Measurements from ENCODE around the gene FSTL4. TPM values are rescaled to one million over a fixed set of nuclear protein-coding genes. Genes with fewer than 3 reads are reported as not detected.

The FSTL4 gene
- total and polyA plus RNA-seq, 9 donors: 0.07 to 0.22 (median 0.15) TPM; not detected in 4

- no peak overlapping the region for H3K27ac ChIP-seq
- intact Hi-C loops (cut with DNase I): no loop called here
These were observed 182.2 kb downstream of the FSTL4 start for GRCh38 chr5:133430095-133430494.

DNA sequence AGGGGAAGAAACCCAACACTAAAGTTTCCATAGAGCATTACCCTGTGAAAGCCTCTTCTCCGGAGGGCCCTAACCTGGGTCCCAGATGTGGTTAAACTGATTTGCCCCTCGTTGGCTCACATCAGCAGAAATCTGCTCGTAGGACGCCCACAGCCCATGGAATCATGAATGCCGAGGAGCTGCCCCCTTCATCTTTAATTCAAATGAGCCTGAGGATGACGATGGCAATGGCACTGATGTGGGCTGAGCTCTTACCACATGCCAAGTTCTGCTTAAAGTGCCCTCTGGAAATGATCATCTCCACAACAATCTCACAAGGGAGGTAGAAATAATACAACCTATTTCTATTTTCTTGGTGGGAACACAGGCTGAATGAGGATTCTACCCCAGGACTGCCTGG lies 183.3 kb downstream of the FSTL4 start:
- no peaks in the 10 kb centered on the region for H3K36me3 ChIP-seq
- WGBS, 3 donors: 86 to 91% (median 90%) methylated on average over 6 of the region's 6 CpGs
- H3K4me3 ChIP-seq: no peak overlapping the region
- H3K9me3 ChIP-seq: no peaks in the 10 kb centered on the region
- TF ChIP-seq CTCF (IDR thresholded peaks at IDR 0.05): no peak
- no peak for TF ChIP-seq POLR2A (IDR thresholded peaks at IDR 0.05)
- no peak for TF ChIP-seq EP300 (IDR thresholded peaks at IDR 0.05)
- intact Hi-C loops (cut with DNase I): loop anchor here in 2 of 4 donors (10.0 kb wide), 2 partner anchors 436 to 446 kb away; no protein-coding TSS in a partner anchor
- H3K27ac ChIP-seq: no peak overlapping the region
- no peak for DNase-seq
- H3K27me3 ChIP-seq: no peaks in the 10 kb centered on the region
- no peaks in the 10 kb centered on the region for H3K4me1 ChIP-seq (ENCODE audit: insufficient read depth)

More at GRCh38 chr5:133430095-133430494, 182.2 kb downstream of the FSTL4 start:
- H3K9me3 ChIP-seq: no peaks in the 10 kb centered on the region
- no peak overlapping the region for H3K4me3 ChIP-seq
- TF ChIP-seq POLR2A (IDR thresholded peaks at IDR 0.05) (no peak), EP300 (IDR thresholded peaks at IDR 0.05) (no peak), CTCF (IDR thresholded peaks at IDR 0.05) (no peak)
- no peaks in the 10 kb centered on the region for H3K27me3 ChIP-seq
- H3K36me3 ChIP-seq: no peaks in the 10 kb centered on the region
- no peaks in the 10 kb centered on the region for H3K4me1 ChIP-seq (ENCODE audit: insufficient read depth)
- DNase-seq: no peak

- intact Hi-C loops (cut with DNase I): loop anchor here in 2 of 4 donors (10.0 kb wide), 2 partner anchors 437 to 447 kb away; no protein-coding TSS in a partner anchor
- H3K27ac ChIP-seq: no peak overlapping the region
- H3K4me1 ChIP-seq (ENCODE audit: insufficient read depth): no peaks in the 10 kb centered on the region
- 79 to 90% (median 88%) methylated on average over 4 of the region's 4 CpGs for WGBS, 3 donors
- TF ChIP-seq POLR2A (IDR thresholded peaks at IDR 0.05): no peak
- no peak for TF ChIP-seq EP300 (IDR thresholded peaks at IDR 0.05)
- no peak for TF ChIP-seq CTCF (IDR thresholded peaks at IDR 0.05)
- no peaks in the 10 kb centered on the region for H3K36me3 ChIP-seq
- H3K27me3 ChIP-seq: no peaks in the 10 kb centered on the region
- DNase-seq: no peak
- no peak overlapping the region for H3K4me3 ChIP-seq
- no peaks in the 10 kb centered on the region for H3K9me3 ChIP-seq
These were observed 184.2 kb downstream of the FSTL4 start for GRCh38 chr5:133428072-133428660.

DNA sequence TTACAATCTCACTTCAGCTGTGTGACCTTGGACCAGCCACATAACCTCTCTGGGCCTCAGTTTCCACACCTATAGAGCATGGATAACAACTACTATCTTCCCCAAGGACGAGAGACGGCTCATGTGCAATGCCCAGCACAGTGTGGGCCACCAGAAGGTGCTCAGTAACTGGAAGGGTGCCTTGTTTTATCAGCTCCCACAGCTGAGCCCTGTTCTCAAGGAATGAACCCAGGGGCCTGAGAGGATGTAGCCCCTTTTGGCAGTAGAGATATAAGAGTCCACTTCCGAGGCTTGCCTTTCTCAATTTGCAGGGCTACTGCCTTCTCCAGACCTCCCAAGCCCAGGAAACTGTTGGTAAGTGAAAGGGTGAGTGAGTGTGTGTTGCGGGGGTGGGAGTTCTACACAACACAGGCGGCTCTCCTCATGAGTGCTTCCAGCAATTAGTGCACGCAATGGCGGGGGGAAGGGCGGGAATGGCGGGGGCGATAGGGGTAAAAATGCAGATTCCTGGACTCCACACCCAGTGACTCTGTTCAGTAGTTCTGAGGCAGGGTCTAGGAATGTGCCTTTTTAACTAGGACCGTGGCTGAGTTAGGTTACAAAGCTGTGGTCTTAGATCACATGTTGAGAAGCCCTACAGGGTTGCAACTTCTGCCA lies 185.1 kb downstream of the FSTL4 start:
- H3K4me3 ChIP-seq: no peak overlapping the region
- no peaks in the 10 kb centered on the region for H3K9me3 ChIP-seq
- H3K27me3 ChIP-seq: no peaks in the 10 kb centered on the region
- TF ChIP-seq EP300 (IDR thresholded peaks at IDR 0.05) (no peak), POLR2A (IDR thresholded peaks at IDR 0.05) (no peak), CTCF (IDR thresholded peaks at IDR 0.05) (no peak)
- 42 to 61% (median 46%) methylated on average over 11 of the region's 11 CpGs for WGBS, 3 donors
- no peak for DNase-seq
- no peaks in the 10 kb centered on the region for H3K36me3 ChIP-seq
- intact Hi-C loops (cut with DNase I): loop anchor here in 2 of 4 donors (10.0 kb wide), 2 partner anchors 438 to 448 kb away; no protein-coding TSS in a partner anchor
- no peaks in the 10 kb centered on the region for H3K4me1 ChIP-seq (ENCODE audit: insufficient read depth)
- H3K27ac ChIP-seq: no peak overlapping the region

Measured in ovary (tissue), 9 donors.